ENCODE results near the gene CDH11.

Gene CDH11

GRCh38 chr16:64973171-64973570 is 148.7 kb downstream of the CDH11 start:
- no peak for DNase-seq

DNA sequence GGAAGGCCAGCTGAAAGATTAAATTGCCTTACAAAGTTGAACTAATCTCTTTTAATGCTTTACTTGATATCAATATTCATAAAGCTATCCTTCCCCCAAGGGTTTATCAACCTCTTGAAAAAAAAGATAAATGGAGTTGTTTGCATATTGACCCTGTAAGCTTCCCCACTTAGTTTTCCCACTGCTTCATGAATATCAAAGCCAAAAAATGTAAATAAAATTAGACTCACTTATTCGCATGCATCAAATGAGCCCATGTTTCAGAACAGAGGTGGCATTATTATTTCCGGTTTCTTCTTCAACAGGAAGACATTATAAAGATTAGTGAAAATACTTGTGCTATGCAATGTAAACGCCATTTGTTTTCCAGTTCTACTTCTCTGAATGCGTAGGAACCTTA is 150.7 kb downstream of the CDH11 start:
- no peak for DNase-seq

DNA sequence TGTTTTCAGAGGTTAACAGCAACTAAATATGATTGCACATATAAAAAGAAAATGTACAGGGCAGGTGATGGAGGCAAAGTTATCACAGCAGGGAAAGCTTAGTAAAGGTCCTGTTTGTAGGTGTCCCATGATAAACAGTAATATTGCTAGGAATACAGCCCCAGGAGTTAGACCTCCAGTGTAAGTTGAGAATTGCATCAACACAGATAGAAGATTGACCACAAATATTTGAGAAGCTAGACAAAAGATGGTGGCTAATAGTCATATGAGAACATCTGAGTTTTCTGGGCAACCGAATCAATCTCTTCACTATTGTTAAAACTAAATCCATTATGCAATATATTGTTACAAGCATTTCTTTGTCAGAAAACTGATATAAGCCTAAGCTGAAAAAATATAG is 152.6 kb downstream of the CDH11 start:
- DNase-seq, result no peak

DNA sequence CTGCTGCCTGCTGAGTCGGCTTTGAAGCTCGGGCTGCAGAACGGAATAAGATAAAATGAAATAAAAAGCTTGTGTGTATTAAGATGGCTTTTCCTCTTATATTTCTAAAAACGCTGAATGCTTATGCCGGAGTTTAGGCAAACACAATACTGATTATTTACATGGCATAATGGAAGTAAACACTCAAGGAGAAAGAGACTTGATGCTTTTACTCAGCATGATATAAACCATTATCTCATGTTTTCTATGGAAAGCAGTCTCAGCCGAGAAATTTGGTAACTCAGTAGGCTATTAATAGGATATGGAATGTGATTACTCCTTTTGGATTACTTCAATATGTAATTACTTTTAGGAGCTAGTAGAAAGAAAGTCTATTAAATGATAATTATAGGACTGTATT is 153.3 kb downstream of the CDH11 start:
- no peak for DNase-seq

- DNase-seq, result no peak
These were observed 157.7 kb downstream of the CDH11 start for GRCh38 chr16:64964126-64964540.

GRCh38 chr16:64962786-64963185 is 159.1 kb downstream of the CDH11 start:
- DNase-seq, result no peak

DNA sequence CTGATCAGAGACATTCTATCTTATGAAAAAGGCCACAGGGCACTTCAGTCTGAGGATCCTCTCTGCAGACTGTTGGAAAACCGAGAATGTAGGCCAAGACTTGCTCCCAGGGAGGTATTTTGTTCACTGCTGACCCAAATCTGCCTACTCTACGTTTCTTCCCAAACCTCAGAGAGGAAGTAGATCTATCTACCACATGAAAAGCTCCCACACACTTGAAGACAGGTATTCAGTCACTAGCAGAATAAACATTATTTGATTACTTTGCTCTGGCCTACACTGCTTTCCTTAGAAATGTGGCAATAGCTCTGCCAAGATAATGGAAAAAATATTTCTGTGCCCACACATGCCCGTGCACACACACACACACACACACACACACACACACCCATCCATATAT is 164.6 kb downstream of the CDH11 start:
- no peak for DNase-seq

- no peak for DNase-seq
These were observed 169.7 kb downstream of the CDH11 start for GRCh38 chr16:64952177-64952576.

DNA sequence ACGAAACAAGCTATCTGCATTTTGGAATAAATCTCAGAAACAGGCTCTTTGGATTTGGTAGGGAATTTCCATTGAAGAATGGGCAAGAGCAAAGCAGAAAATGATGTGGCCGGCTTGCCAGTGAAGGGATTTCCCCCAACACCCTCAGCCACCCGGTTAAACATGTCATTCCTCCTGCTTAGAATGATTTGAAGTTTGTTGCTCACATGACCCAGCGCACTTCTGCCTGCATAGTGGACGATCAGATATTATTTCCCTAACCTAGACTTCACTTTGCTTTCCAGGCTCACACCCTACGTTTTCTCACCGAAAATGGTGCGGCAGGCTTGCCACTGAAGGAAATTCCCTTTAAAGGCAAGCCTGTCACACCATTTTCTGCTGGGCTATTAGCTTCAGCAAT is 170.7 kb downstream of the CDH11 start:
- no peak for DNase-seq

GRCh38 chr16:64950731-64951130 is 171.1 kb downstream of the CDH11 start:
- no peak for DNase-seq

GRCh38 chr16:64950262-64950661 is 171.6 kb downstream of the CDH11 start:
- no peak for DNase-seq

- DNase-seq, result no peak
These were observed 173.8 kb downstream of the CDH11 start for GRCh38 chr16:64948056-64948455.

GRCh38 chr16:64947651-64948050 is 174.2 kb downstream of the CDH11 start:
- DNase-seq, result no peak

DNA sequence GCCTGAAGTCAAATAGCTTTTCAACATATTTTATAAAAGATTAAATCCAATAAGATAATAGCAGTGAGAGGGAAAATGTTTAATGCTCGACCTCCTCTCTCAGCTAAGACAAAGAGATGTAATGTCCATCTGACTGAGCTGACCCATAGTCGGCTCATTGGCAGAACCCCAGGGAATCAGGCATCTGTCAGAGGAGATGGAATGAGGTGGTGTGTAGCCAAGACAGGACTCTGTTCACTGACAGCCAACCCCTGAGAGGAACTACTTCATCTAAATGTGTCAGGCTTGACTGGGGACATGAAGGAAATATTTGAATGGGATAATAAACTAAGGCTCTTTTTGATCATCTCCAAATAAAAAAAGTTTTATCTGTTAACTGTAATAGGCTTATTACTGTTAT is 188.0 kb downstream of the CDH11 start:
- no peak for DNase-seq

GRCh38 chr16:64926476-64926875 is 195.4 kb downstream of the CDH11 start:
- DNase-seq, result no peak

DNA sequence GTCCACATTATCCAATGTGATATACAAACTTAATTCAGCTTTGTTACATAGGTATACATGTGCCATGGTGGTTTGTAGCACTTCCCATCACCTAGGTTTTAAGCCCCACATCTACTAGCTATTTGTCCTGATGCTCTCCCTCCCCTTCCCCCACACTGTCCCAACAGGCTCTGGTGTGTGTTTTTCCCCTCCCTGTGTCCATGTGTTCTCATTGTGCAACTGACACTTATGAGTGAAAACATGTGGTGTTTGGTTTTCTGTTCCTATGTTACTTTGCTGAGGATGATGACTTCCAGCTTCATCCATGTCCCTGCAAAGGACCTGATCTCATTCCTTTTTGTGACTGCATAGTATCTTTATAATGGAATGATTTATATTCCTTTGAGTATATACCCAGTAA is 196.7 kb downstream of the CDH11 start:
- no peak for DNase-seq

DNA sequence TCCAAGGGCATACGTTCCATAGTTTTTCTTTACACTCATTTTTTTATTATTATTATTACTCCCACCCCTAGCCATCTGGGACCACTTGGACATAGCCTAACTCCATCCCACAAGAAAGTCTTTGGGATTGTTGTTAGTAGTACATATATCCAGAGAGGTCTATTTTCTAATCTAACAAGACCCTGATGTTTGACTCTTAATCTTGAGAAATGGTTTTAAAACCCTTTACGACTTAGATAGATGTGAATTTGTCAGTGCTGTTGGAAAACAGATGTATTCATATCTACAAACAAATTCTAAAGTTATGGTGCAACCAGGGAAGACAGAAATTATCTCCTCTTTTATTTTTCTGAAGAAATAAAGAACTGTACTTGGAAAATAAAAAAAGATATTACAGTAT is 197.8 kb downstream of the CDH11 start:
- DNase-seq, result no peak

- no peak for DNase-seq
These were observed 201.8 kb downstream of the CDH11 start for GRCh38 chr16:64919929-64920607.

DNA sequence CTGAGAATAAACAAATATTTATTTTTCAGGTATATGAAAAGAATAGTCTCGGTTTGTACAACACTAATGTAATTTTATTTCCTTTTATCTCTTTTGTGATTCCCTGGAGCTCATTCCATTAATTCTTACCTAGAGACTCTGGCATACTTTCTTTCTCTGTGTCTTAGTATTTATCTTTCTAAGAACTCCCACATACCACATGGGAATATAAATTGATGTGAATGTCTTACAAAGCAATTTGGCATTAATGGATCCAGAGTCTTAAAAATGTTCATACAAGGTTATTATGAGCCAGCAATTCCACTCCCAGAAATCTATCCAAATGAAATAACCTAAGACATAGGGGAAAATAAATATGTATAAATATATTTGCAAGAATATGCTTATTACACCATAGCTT is 202.7 kb downstream of the CDH11 start:
- DNase-seq, result no peak

DNA sequence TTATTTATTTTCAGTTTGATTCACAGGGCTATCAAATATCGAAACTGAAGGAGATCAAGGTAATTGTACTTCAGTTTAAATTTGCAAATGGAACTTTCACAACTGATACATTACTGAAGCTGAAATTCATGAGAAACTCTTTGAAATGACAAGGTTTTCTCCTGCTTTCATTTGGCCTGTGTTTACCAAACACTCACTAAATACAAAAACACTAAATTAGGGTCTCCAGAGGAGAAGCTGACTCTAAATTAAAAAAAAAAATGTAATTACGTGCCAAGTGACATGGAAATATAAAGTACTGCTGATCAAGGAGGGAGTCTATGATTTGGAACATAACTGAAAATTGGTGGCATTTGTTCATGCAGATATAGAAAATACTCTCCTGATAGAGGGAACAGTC is 205.8 kb downstream of the CDH11 start:
- no peak for DNase-seq

DNA sequence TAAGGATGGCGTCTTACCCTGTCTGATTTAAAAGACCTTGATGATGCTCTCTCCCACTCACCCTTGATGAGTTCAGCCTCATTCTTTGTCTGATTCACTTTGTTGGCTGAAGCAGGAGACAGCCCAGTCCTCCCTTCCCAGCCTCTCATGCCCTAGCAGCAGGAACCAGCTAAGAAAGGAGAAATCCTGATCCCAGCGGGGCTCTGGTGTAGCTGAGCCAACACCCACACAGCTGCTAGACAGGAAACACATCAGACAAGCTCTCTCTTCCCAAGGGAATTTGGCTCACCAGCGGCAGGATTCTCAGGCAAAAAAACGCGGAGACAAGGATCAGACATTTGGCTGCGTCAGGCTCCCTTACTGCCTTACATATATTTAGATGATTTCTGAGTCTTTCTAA is 211.5 kb downstream of the CDH11 start:
- no peak for DNase-seq

GRCh38 chr16:64907844-64908243 is 214.0 kb downstream of the CDH11 start:
- no peak for DNase-seq

DNA sequence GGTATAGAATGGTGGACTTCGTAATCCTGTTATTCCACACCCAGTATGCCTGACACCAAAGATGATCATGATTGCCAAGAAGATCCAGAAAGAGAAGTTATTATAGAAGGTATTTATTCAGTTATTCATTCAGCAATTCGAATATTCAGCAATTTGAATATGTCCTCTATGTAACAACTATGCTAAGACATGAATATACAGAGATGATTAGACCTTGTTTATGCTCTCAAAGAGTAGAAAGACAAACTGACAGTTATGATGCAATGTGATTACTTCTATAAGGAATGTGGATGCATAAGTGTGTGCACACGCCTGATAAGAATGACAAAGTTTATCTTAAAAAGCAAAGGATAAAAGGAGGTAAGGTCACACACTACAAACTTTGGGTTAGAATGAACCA is 218.1 kb downstream of the CDH11 start:
- no peak for DNase-seq

DNA sequence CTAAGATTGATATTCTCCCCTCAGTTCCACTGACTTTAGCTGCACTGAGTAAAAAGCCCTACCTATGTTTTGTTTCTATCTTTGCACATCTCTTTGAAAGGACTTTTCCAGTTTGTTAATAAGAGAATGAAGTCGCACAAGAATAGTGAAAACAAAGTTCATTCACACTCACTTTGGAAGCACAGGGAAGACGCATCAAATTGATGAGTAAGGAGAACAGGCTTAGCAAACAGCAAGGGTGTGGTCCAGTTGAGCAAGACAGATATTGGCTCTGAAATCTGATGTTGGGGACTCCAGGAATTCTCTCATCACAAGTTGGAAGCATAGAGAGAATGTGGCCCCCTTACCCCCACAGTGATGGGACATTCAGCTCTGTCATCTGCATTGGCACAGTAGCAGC is 221.3 kb downstream of the CDH11 start:
- DNase-seq, result no peak

DNA sequence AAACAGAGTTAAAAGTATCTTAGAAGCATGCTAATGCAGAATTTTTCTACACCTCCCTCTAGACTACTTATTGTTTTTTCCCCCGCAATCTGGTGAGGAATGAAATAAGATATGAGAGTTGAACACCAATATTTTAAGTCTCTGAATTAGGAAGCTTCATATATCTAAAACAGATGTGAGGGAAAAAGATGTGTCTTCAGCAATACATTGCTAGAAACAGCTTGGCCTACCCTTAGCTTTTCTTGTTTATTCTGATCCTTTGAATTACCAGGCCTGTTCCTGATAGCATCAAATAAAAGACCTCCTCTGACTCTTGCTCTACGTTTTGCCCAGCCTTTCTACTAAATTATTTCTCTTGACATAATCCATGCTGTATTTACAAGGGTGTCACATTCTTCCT is 221.8 kb downstream of the CDH11 start:
- DNase-seq, result no peak

- no peak for DNase-seq
These were observed 223.7 kb downstream of the CDH11 start for GRCh38 chr16:64898159-64898558.

Data from CD4-positive, alpha-beta T cell treated with Interleukin-4 for 1 hour (primary cell).